GM12878 (cell line): Measurements from ENCODE around the gene KRR1. TPM values are rescaled to one million over a fixed set of nuclear protein-coding genes. Genes with fewer than 3 reads are reported as not detected.

Experiments
- ATAC-seq: fragments of 200-7000 bp; cut with Tn5 transposase; 3 replicates; pipeline ENCODE4 v1.9.1; 2020; ENCODE audit warnings: mild to moderate bottlenecking, moderate library complexity
- BruUV-seq: library from RNA; stranded (reverse); fragments of 400-500 nt; replicated peaks from 2 replicates; lab custom pipeline; 2021; lab: Mats Ljungman, UMichigan
- CTCF ChIA-PET: fragments of 300-600 bp; sonication (Branson Sonifier 250); formaldehyde crosslinking; extraction: SDS; loops from one replicate; lab custom pipeline; 2021; ENCODE audit warnings: inconsistent platforms; lab: Yijun Ruan, JAX
- POLR2A ChIA-PET: fragments of 350-600 bp; formaldehyde crosslinking; extraction: SDS; loops from one replicate; lab custom pipeline; 2021; ENCODE audit warnings: inconsistent platforms; lab: Charles Lee
- RAD21 ChIA-PET: fragments of 300-600 bp; sonication (Branson Sonifier 250); formaldehyde crosslinking; loops from one replicate; lab custom pipeline; 2023; ENCODE audit warnings: antibody characterized with exemption; ENCODE audit not compliant: unreplicated experiment; lab: Charles Lee
- SMC1A ChIA-PET: fragments of 300-600 bp; sonication (Branson Sonifier 250); formaldehyde crosslinking; loops from one replicate; lab custom pipeline; 2023; ENCODE audit not compliant: unreplicated experiment, uncharacterized antibody; lab: Charles Lee
- DNase-seq: peaks from one replicate; pipeline ENCODE4 v3.0.0-alpha.2; 2011; ENCODE audit warnings: low read depth, low spot score
- FAIRE-seq: peaks from 3 replicates; lab custom pipeline; 2011; peaks lifted over from hg19 to GRCh38; lab: Jason Lieb, UNC
- H2AFZ ChIP-seq: 2 replicates; pipeline ENCODE4 v1.6.0; 2011; ENCODE audit warnings: low read depth, low read length, control low read depth; ENCODE audit not compliant: control insufficient read depth
- H3K27ac ChIP-seq: 2 replicates; pipeline ENCODE4 v1.5.1; 2011; ENCODE audit warnings: control low read depth; ENCODE audit not compliant: control insufficient read depth, insufficient read depth
- H3K27me3 ChIP-seq, 2 experiments: replicated peaks in 1 of 2; 2 replicates each; pipeline versions ENCODE4 v1.6.0 to v1.6.1; 2011; ENCODE audit warnings: low read length in 1 of 2; ENCODE audit not compliant: control insufficient read depth in 2 of 2, insufficient read depth in 2 of 2
- H3K36me3 ChIP-seq, 2 experiments: 2 replicates each; pipeline ENCODE4 v1.5.1; 2011; ENCODE audit warnings: low read length in 1 of 2; ENCODE audit not compliant: control insufficient read depth in 2 of 2, insufficient read depth in 2 of 2
- H3K4me1 ChIP-seq: 2 replicates; pipeline ENCODE4 v1.6.1; 2011; ENCODE audit warnings: mild to moderate bottlenecking, low read length, moderate library complexity, mixed read lengths; ENCODE audit not compliant: control insufficient read depth, insufficient read depth
- H3K4me2 ChIP-seq: 2 replicates; pipeline ENCODE4 v1.6.0; 2011; ENCODE audit warnings: control low read depth; ENCODE audit not compliant: control insufficient read depth, insufficient read depth
- H3K4me3 ChIP-seq: fragments of 200-600 bp; sonication (generic); 2 replicates; pipeline ENCODE4 v1.5.1; 2016
- H3K79me2 ChIP-seq: 2 replicates; pipeline ENCODE4 v1.6.0; 2011; ENCODE audit warnings: low read length; ENCODE audit not compliant: control insufficient read depth, insufficient read depth
- H3K9ac ChIP-seq: 2 replicates; pipeline ENCODE4 v1.8.0; 2011; ENCODE audit warnings: low read length, control low read depth, mixed read lengths; ENCODE audit not compliant: control insufficient read depth, insufficient read depth
- H3K9me3 ChIP-seq: replicated peaks from 3 replicates; pipeline ENCODE4 v1.5.1; 2011; ENCODE audit warnings: mild to moderate bottlenecking, low read length; ENCODE audit not compliant: control insufficient read depth, insufficient read depth
- H4K20me1 ChIP-seq: 2 replicates; pipeline ENCODE4 v1.6.0; 2011; ENCODE audit not compliant: control insufficient read depth, insufficient read depth
- BCL11A ChIP-seq: IDR thresholded peaks from 2 replicates; pipeline ENCODE4 v1.6.1; 2011; ENCODE audit warnings: low read depth, low read length
- DPF2 ChIP-seq: fragments of 450-650 bp; IDR thresholded peaks from 2 replicates; pipeline ENCODE4 v1.6.1; 2017; ENCODE audit warnings: mild to moderate bottlenecking
- EP300 ChIP-seq, 2 experiments: fragments of 150-350 bp in 1 of 2; IDR thresholded peaks; 2 replicates each; pipeline ENCODE4 v1.6.1; 2011 to 2012; ENCODE audit warnings: low read depth in 2 of 2, low read length in 2 of 2, borderline replicate concordance in 1 of 2, improper control_type of control experiment in 1 of 2, inconsistent platforms in 1 of 2; ENCODE audit not compliant: control insufficient read depth in 1 of 2
- IKZF1 ChIP-seq: fragments of 450-650 bp; conservative IDR thresholded peaks from 2 replicates; pipeline ENCODE4 v1.6.1; 2017; ENCODE audit warnings: antibody characterized with exemption, mild to moderate bottlenecking
- IKZF2 ChIP-seq, 2 experiments: fragments of 450-650 bp; IDR thresholded peaks; 2 replicates each; pipeline ENCODE4 v1.6.1; 2017; ENCODE audit warnings: mild to moderate bottlenecking in 2 of 2, moderate library complexity in 2 of 2
- IRF4 ChIP-seq: IDR thresholded peaks from 2 replicates; pipeline ENCODE4 v1.6.1; 2011; ENCODE audit warnings: low read depth, low read length
- MTA2 ChIP-seq: fragments of 450-650 bp; IDR thresholded peaks from 2 replicates; pipeline ENCODE4 v1.6.1; 2016; ENCODE audit warnings: low read depth, mild to moderate bottlenecking, moderate library complexity
- SUZ12 ChIP-seq: fragments of 200-600 bp; sonication (generic); IDR thresholded peaks from one replicate; pipeline ENCODE4 v1.6.1; 2018; ENCODE audit warnings: antibody characterized with exemption, mild to moderate bottlenecking; ENCODE audit not compliant: unreplicated experiment
- TBL1XR1 ChIP-seq: IDR thresholded peaks from 2 replicates; pipeline ENCODE4 v1.6.1; 2012; ENCODE audit warnings: low read depth, low read length, improper control_type of control experiment
- ZNF217 ChIP-seq: fragments of 450-650 bp; IDR thresholded peaks from 2 replicates; pipeline ENCODE4 v1.6.1; 2017; ENCODE audit warnings: antibody characterized with exemption, mild to moderate bottlenecking
- ZZZ3 ChIP-seq: IDR thresholded peaks from 2 replicates; pipeline ENCODE4 v1.6.1; 2011; ENCODE audit warnings: low read depth; ENCODE audit not compliant: control insufficient read depth, insufficient read length
- WGBS: methylation state at CpG from one replicate; pipeline ENCODE4 v1.1.6; 2016; ENCODE audit warnings: low lambda C conversion rate; ENCODE audit not compliant: insufficient replicate concordance, insufficient coverage; ENCODE audit errors: missing lambda C conversion rate; 5-methylcytosine and 5-hydroxymethylcytosine counted together
- in situ Hi-C: fragments of 300-500 bp; cut with MboI; formaldehyde crosslinking; loops from 9 replicates; pipeline ENCODE4 v1.14.3; 2018; ENCODE audit warnings: mixed read lengths
- intact Hi-C: fragments of 100-400 bp; cut with micrococcal nuclease; formaldehyde crosslinking; loops from one replicate; pipeline ENCODE4 v1.14.2; 2022; ENCODE audit not compliant: unreplicated experiment
- polyA plus RNA-seq, 11 experiments: library from polyadenylated mRNA; depleted of rRNA in 4 of 11; unstranded in 6 of 11; stranded (reverse) in 5 of 11; fragments of >200 nt; fragmentation: Nextera tagmentation in 4 of 11; fragmentation: Illumina TruSeq in 1 of 11; extraction: Ambion mirVana in 4 of 11; extraction: Trizol in 1 of 11; gene quantifications; 1 replicate in 1 of 11; 2 replicates in 10 of 11; pipeline versions ENCODE4 v1.2.1 to v1.2.3, GENCODE V29; 2011 to 2016; ENCODE audit warnings: inconsistent platforms in 2 of 11, missing spikeins in 2 of 11, low read depth in 1 of 11
- total RNA-seq, 4 experiments: library from RNA; depleted of rRNA in 3 of 4; stranded (reverse); fragments of >200 nt in 3 of 4; fragmentation: Illumina TruSeq in 1 of 4; extraction: Trizol in 1 of 4; gene quantifications; 2 replicates each; pipeline versions ENCODE4 v1.2.1 to v1.2.3, GENCODE V29; 2013 to 2021
- TF ChIP-seq, protein P1 (sequence below): fragments of 450-650 bp; IDR thresholded peaks from 2 replicates; pipeline ENCODE4 v1.6.1; 2017; ENCODE audit warnings: low read depth, mild to moderate bottlenecking, moderate library complexity

The KRR1 gene
- total and polyA plus RNA-seq, 10 of the 15 experiments (the other 5 are each of a cell fraction or from before 2014, with no cell fraction given): 29.6 to 103 (median 75.3) TPM

GRCh38 chr12:75529826-75530225, 18.4 kb upstream of the KRR1 start:
- ChIA-PET POLR2A (no interaction called here), RAD21 (interaction anchor here (0.9 to 5.4 kb wide), 4 partner anchors 45 to 816 kb away, joined by 3 to 39 read pairs (median 4); partner anchors contain the start of gene PHLDA1), CTCF (interaction anchor here (0.6 to 7.7 kb wide), 4 partner anchors 19 to 501 kb away, joined by 3 to 144 read pairs (median 11); partner anchors contain the start of genes KRR1 and PHLDA1), SMC1A (interaction anchor here (0.8 to 9.5 kb wide), 8 partner anchors 33 to 926 kb away, joined by 3 to 268 read pairs (median 4); partner anchors contain the start of gene PHLDA1)
- ATAC-seq (peak; percentile 48), FAIRE-seq (no peak), DNase-seq (no peak)
- no peaks in the 10 kb centered on the region for H3K27me3 ChIP-seq
- BruUV-seq: no TSS peak
- no peak overlapping the region for H2AFZ ChIP-seq
- no peaks in the 10 kb centered on the region for H4K20me1 ChIP-seq
- intact Hi-C loops: loop anchor here (5.0 to 10.0 kb wide), 5 partner anchors 112 to 1055 kb away; no protein-coding TSS in a partner anchor
- H3K9me3 ChIP-seq: no peaks in the 10 kb centered on the region
- no peaks in the 10 kb centered on the region for H3K36me3 ChIP-seq
- WGBS: 0% methylated on average over 1 of the region's 1 CpG
- no peak overlapping the region for H3K9ac ChIP-seq
- no peaks in the 10 kb centered on the region for H3K79me2 ChIP-seq
- no peak overlapping the region for H3K4me3 ChIP-seq
- no peak overlapping the region for H3K27ac ChIP-seq
- TF ChIP-seq BCL11A (peak; percentile 83; the same call in 1 of the 2 replicates), DPF2 (peak; percentile 80), ZZZ3 (no peak), MTA2 (peak; percentile 96), ZNF217 (peak; percentile 39; the same call in 1 of the 2 replicates), EP300 (IDR thresholded peaks at IDR 0.05; ENCODE audit: borderline replicate concordance in 1 of 2, control insufficient read depth in 1 of 2, low read depth in 2 of 2, low read length in 2 of 2) (peak in 1 of 2 experiments; percentile 54; a peak in 1 of 4 replicates), IRF4 (peak; percentile 27; the same call in 1 of the 2 replicates), TBL1XR1 (no peak), SUZ12 (no peak), IKZF1 (peak; percentile 75), IKZF2 (IDR thresholded peaks at IDR 0.05) (peak; percentile 79 to 87)
- TF ChIP-seq, protein P1, sequence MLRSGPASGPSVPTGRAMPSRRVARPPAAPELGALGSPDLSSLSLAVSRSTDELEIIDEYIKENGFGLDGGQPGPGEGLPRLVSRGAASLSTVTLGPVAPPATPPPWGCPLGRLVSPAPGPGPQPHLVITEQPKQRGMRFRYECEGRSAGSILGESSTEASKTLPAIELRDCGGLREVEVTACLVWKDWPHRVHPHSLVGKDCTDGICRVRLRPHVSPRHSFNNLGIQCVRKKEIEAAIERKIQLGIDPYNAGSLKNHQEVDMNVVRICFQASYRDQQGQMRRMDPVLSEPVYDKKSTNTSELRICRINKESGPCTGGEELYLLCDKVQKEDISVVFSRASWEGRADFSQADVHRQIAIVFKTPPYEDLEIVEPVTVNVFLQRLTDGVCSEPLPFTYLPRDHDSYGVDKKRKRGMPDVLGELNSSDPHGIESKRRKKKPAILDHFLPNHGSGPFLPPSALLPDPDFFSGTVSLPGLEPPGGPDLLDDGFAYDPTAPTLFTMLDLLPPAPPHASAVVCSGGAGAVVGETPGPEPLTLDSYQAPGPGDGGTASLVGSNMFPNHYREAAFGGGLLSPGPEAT: peak; percentile 63
- no peak overlapping the region for H3K4me2 ChIP-seq
- no peaks in the 10 kb centered on the region; the same call in 1 of the 2 replicates for H3K4me1 ChIP-seq
- in situ Hi-C loops: loop anchor here (5.0 kb wide), 1 partner anchor 507 kb away; no protein-coding TSS in a partner anchor
